ENCODE data around the gene UBR1.
"Not testable (repeated sequence)": the region's sequence is repeated elsewhere in the genome, so short reads cannot be mapped to it uniquely, and the experiment has no call there.

UBR1 gene

GRCh38 chr15:43071451-43071850 lies 34.4 kb downstream of the UBR1 start:
- Histone ChIP-seq H3K4me1 (ENCODE audit: control insufficient read depth in 1 of 2, insufficient read depth in 2 of 2, low read length in 2 of 2) (no peaks in the 10 kb centered on the region), H3K36me3 (ENCODE audit: control insufficient read depth in 1 of 2, insufficient read depth in 2 of 2, low read length in 2 of 2) (peaks cover 16 to 66% of the 10 kb centered on the region in 2 donors), H3K27me3 (ENCODE audit: control insufficient read depth in 1 of 2, insufficient read depth in 2 of 2, low read length in 2 of 2) (no peaks in the 10 kb centered on the region), H3K9ac (ENCODE audit: low read depth in 1 of 2, low read length in 2 of 2) (no peak overlapping the region), H3K9me3 (ENCODE audit: control insufficient read depth in 1 of 2, low read length in 2 of 2) (no peaks in the 10 kb centered on the region), H3K4me3 (ENCODE audit: low read depth in 1 of 2, low read length in 2 of 2) (no peak overlapping the region), H3K27ac (ENCODE audit: low read depth, low read length) (no peak overlapping the region)

- Histone ChIP-seq H3K4me1 (ENCODE audit: control insufficient read depth in 1 of 2, insufficient read depth in 2 of 2, low read length in 2 of 2) (no peaks in the 10 kb centered on the region), H3K9ac (ENCODE audit: low read depth in 1 of 2, low read length in 2 of 2) (no peak overlapping the region), H3K4me3 (ENCODE audit: low read depth in 1 of 2, low read length in 2 of 2) (no peak overlapping the region), H3K27ac (ENCODE audit: low read depth, low read length) (no peak overlapping the region), H3K27me3 (ENCODE audit: control insufficient read depth in 1 of 2, insufficient read depth in 2 of 2, low read length in 2 of 2) (no peaks in the 10 kb centered on the region), H3K9me3 (ENCODE audit: control insufficient read depth in 1 of 2, low read length in 2 of 2) (no peaks in the 10 kb centered on the region), H3K36me3 (ENCODE audit: control insufficient read depth in 1 of 2, insufficient read depth in 2 of 2, low read length in 2 of 2) (peaks cover 16 to 66% of the 10 kb centered on the region in 2 donors)
Measured at GRCh38 chr15:43070893-43071292, 34.9 kb downstream of the UBR1 start.

- no peak overlapping the region for H3K4me3 ChIP-seq (ENCODE audit: low read depth in 1 of 2, low read length in 2 of 2)
- H3K9me3 ChIP-seq (ENCODE audit: control insufficient read depth in 1 of 2, low read length in 2 of 2), result no peaks in the 10 kb centered on the region
- H3K27me3 ChIP-seq (ENCODE audit: control insufficient read depth in 1 of 2, insufficient read depth in 2 of 2, low read length in 2 of 2), result no peaks in the 10 kb centered on the region
- peaks cover 16 to 66% of the 10 kb centered on the region in 2 donors for H3K36me3 ChIP-seq (ENCODE audit: control insufficient read depth in 1 of 2, insufficient read depth in 2 of 2, low read length in 2 of 2)
- no peak overlapping the region for H3K9ac ChIP-seq (ENCODE audit: low read depth in 1 of 2, low read length in 2 of 2)
- H3K4me1 ChIP-seq (ENCODE audit: control insufficient read depth in 1 of 2, insufficient read depth in 2 of 2, low read length in 2 of 2), result no peaks in the 10 kb centered on the region
- H3K27ac ChIP-seq (ENCODE audit: low read depth, low read length), result no peak overlapping the region
Measured at GRCh38 chr15:43070249-43070648, 35.6 kb downstream of the UBR1 start.

GRCh38 chr15:43067717-43068461 lies 37.9 kb downstream of the UBR1 start:
- Histone ChIP-seq H3K36me3 (ENCODE audit: control insufficient read depth in 1 of 2, insufficient read depth in 2 of 2, low read length in 2 of 2) (peaks cover 16 to 52% of the 10 kb centered on the region in 2 donors), H3K27ac (ENCODE audit: low read depth, low read length) (no peak overlapping the region)

GRCh38 chr15:43056696-43057095 lies 49.1 kb downstream of the UBR1 start:
- Histone ChIP-seq H3K9me3 (ENCODE audit: control insufficient read depth in 1 of 2, low read length in 2 of 2) (no peaks in the 10 kb centered on the region), H3K4me1 (ENCODE audit: control insufficient read depth in 1 of 2, insufficient read depth in 2 of 2, low read length in 2 of 2) (no peaks in the 10 kb centered on the region), H3K4me3 (ENCODE audit: low read depth in 1 of 2, low read length in 2 of 2) (no peak overlapping the region), H3K9ac (ENCODE audit: low read depth in 1 of 2, low read length in 2 of 2) (no peak overlapping the region), H3K27ac (ENCODE audit: low read depth, low read length) (no peak overlapping the region), H3K27me3 (ENCODE audit: control insufficient read depth in 1 of 2, insufficient read depth in 2 of 2, low read length in 2 of 2) (no peaks in the 10 kb centered on the region), H3K36me3 (ENCODE audit: control insufficient read depth in 1 of 2, insufficient read depth in 2 of 2, low read length in 2 of 2) (peaks cover 10 to 83% of the 10 kb centered on the region in 2 donors)

More at GRCh38 chr15:43067717-43068461, 37.9 kb downstream of the UBR1 start:
- H3K27me3 ChIP-seq (ENCODE audit: control insufficient read depth in 1 of 2, insufficient read depth in 2 of 2, low read length in 2 of 2), result no peaks in the 10 kb centered on the region
- no peak overlapping the region for H3K9ac ChIP-seq (ENCODE audit: low read depth in 1 of 2, low read length in 2 of 2)
- H3K4me3 ChIP-seq (ENCODE audit: low read depth in 1 of 2, low read length in 2 of 2), result no peak overlapping the region
- no peaks in the 10 kb centered on the region for H3K4me1 ChIP-seq (ENCODE audit: control insufficient read depth in 1 of 2, insufficient read depth in 2 of 2, low read length in 2 of 2)
- no peaks in the 10 kb centered on the region for H3K9me3 ChIP-seq (ENCODE audit: control insufficient read depth in 1 of 2, low read length in 2 of 2)

GRCh38 chr15:43052860-43053259 lies 53.0 kb downstream of the UBR1 start:
- Histone ChIP-seq H3K27me3 (ENCODE audit: control insufficient read depth in 1 of 2, insufficient read depth in 2 of 2, low read length in 2 of 2) (no peaks in the 10 kb centered on the region), H3K9me3 (ENCODE audit: control insufficient read depth in 1 of 2, low read length in 2 of 2) (no peaks in the 10 kb centered on the region)

GRCh38 chr15:43048935-43049334 lies 56.9 kb downstream of the UBR1 start:
- Histone ChIP-seq H3K36me3 (ENCODE audit: control insufficient read depth in 1 of 2, insufficient read depth in 2 of 2, low read length in 2 of 2) (peaks cover 20 to 44% of the 10 kb centered on the region in 2 donors), H3K27ac (ENCODE audit: low read depth, low read length) (no peak overlapping the region), H3K27me3 (ENCODE audit: control insufficient read depth in 1 of 2, insufficient read depth in 2 of 2, low read length in 2 of 2) (no peaks in the 10 kb centered on the region), H3K4me3 (ENCODE audit: low read depth in 1 of 2, low read length in 2 of 2) (no peak overlapping the region), H3K9me3 (ENCODE audit: control insufficient read depth in 1 of 2, low read length in 2 of 2) (no peaks in the 10 kb centered on the region), H3K4me1 (ENCODE audit: control insufficient read depth in 1 of 2, insufficient read depth in 2 of 2, low read length in 2 of 2) (peaks cover 0 to 7% of the 10 kb centered on the region in 2 donors), H3K9ac (ENCODE audit: low read depth in 1 of 2, low read length in 2 of 2) (no peak overlapping the region)

More at GRCh38 chr15:43052860-43053259, 53.0 kb downstream of the UBR1 start:
- peaks cover 7 to 53% of the 10 kb centered on the region in 2 donors for H3K36me3 ChIP-seq (ENCODE audit: control insufficient read depth in 1 of 2, insufficient read depth in 2 of 2, low read length in 2 of 2)
- H3K4me3 ChIP-seq (ENCODE audit: low read depth in 1 of 2, low read length in 2 of 2), result no peak overlapping the region
- no peak overlapping the region for H3K9ac ChIP-seq (ENCODE audit: low read depth in 1 of 2, low read length in 2 of 2)
- H3K4me1 ChIP-seq (ENCODE audit: control insufficient read depth in 1 of 2, insufficient read depth in 2 of 2, low read length in 2 of 2), result peaks cover 0 to 7% of the 10 kb centered on the region in 2 donors
- H3K27ac ChIP-seq (ENCODE audit: low read depth, low read length), result no peak overlapping the region

- Histone ChIP-seq H3K9me3 (ENCODE audit: control insufficient read depth in 1 of 2, low read length in 2 of 2) (no peaks in the 10 kb centered on the region), H3K27ac (ENCODE audit: low read depth, low read length) (no peak overlapping the region), H3K36me3 (ENCODE audit: control insufficient read depth in 1 of 2, insufficient read depth in 2 of 2, low read length in 2 of 2) (peaks cover 21 to 50% of the 10 kb centered on the region in 2 donors), H3K27me3 (ENCODE audit: control insufficient read depth in 1 of 2, insufficient read depth in 2 of 2, low read length in 2 of 2) (no peaks in the 10 kb centered on the region), H3K9ac (ENCODE audit: low read depth in 1 of 2, low read length in 2 of 2) (no peak overlapping the region), H3K4me3 (ENCODE audit: low read depth in 1 of 2, low read length in 2 of 2) (no peak overlapping the region), H3K4me1 (ENCODE audit: control insufficient read depth in 1 of 2, insufficient read depth in 2 of 2, low read length in 2 of 2) (peaks cover 0 to 7% of the 10 kb centered on the region in 2 donors)
Measured at GRCh38 chr15:43046484-43046883, 59.4 kb downstream of the UBR1 start.

GRCh38 chr15:43042885-43043284 lies 63.0 kb downstream of the UBR1 start:
- H3K27me3 ChIP-seq (ENCODE audit: control insufficient read depth in 1 of 2, insufficient read depth in 2 of 2, low read length in 2 of 2), result no peaks in the 10 kb centered on the region
- H3K9ac ChIP-seq (ENCODE audit: low read depth in 1 of 2, low read length in 2 of 2), result no peak overlapping the region
- peaks cover 21 to 59% of the 10 kb centered on the region in 2 donors for H3K36me3 ChIP-seq (ENCODE audit: control insufficient read depth in 1 of 2, insufficient read depth in 2 of 2, low read length in 2 of 2)
- H3K9me3 ChIP-seq (ENCODE audit: control insufficient read depth in 1 of 2, low read length in 2 of 2), result no peaks in the 10 kb centered on the region
- no peaks in the 10 kb centered on the region for H3K4me1 ChIP-seq (ENCODE audit: control insufficient read depth in 1 of 2, insufficient read depth in 2 of 2, low read length in 2 of 2)
- no peak overlapping the region for H3K4me3 ChIP-seq (ENCODE audit: low read depth in 1 of 2, low read length in 2 of 2)
- no peak overlapping the region for H3K27ac ChIP-seq (ENCODE audit: low read depth, low read length)

- H3K9me3 ChIP-seq (ENCODE audit: control insufficient read depth in 1 of 2, low read length in 2 of 2); H3K27ac ChIP-seq (ENCODE audit: low read depth, low read length); H3K9ac ChIP-seq (ENCODE audit: low read depth in 1 of 2, low read length in 2 of 2); H3K4me3 ChIP-seq (ENCODE audit: low read depth in 1 of 2, low read length in 2 of 2); H3K27me3 ChIP-seq (ENCODE audit: control insufficient read depth in 1 of 2, insufficient read depth in 2 of 2, low read length in 2 of 2); H3K4me1 ChIP-seq (ENCODE audit: control insufficient read depth in 1 of 2, insufficient read depth in 2 of 2, low read length in 2 of 2): not testable (repeated sequence)
- peaks cover 16 to 58% of the 10 kb centered on the region in 2 donors for H3K36me3 ChIP-seq (ENCODE audit: control insufficient read depth in 1 of 2, insufficient read depth in 2 of 2, low read length in 2 of 2)
Measured at GRCh38 chr15:43041085-43041484, 64.8 kb downstream of the UBR1 start.
